ENCODE data around the gene IGFLR1.

The IGFLR1 gene

GRCh38 chr19:35754370-35755130 lies 12.3 kb upstream of the IGFLR1 start:
- no peak overlapping the region for H3K14ac ChIP-seq (ENCODE audit: low read length)
- peak overlapping the region; percentile 25 for H3K27ac ChIP-seq (ENCODE audit: low read depth, low read length)
- no peak for DNase-seq
- peaks cover 33 to 34% of the 10 kb centered on the region in 2 experiments for H3K4me1 ChIP-seq (ENCODE audit: control insufficient read depth in 1 of 2, insufficient read depth in 2 of 2, low read length in 2 of 2)
- no peak overlapping the region for H4K12ac ChIP-seq (ENCODE audit: low read depth, low read length)
- no peak overlapping the region for H2BK120ac ChIP-seq (ENCODE audit: insufficient read depth, low read length, poor library complexity)
- no peak overlapping the region for H2AFZ ChIP-seq (ENCODE audit: insufficient read depth, low read length, poor library complexity)
- H4K91ac ChIP-seq (ENCODE audit: low read depth, low read length): peak overlapping the region; percentile 23
- H3K23ac ChIP-seq (ENCODE audit: low read length): no peak overlapping the region
- no peak overlapping the region for H4K8ac ChIP-seq (ENCODE audit: low read depth, low read length)
- H3K79me2 ChIP-seq (ENCODE audit: control insufficient read depth, insufficient read depth, low read length, poor library complexity): peaks cover 8% of the 10 kb centered on the region
- H3K9me3 ChIP-seq (ENCODE audit: insufficient read depth, low read depth, low read length): peaks cover 4% of the 10 kb centered on the region
- no peak overlapping the region for H3K4me2 ChIP-seq (ENCODE audit: low read length)
- no peak overlapping the region for H3K4ac ChIP-seq (ENCODE audit: low read depth, low read length)
- WGBS (ENCODE audit: extremely low coverage, insufficient coverage, insufficient read length): no CpG with 5 or more reads among the region's 13 CpGs
- no peak overlapping the region for H3K9ac ChIP-seq (ENCODE audit: low read length)
- no peak overlapping the region for H2AK5ac ChIP-seq (ENCODE audit: low read length)
- no peak overlapping the region for H3K18ac ChIP-seq (ENCODE audit: low read length)
- no peak overlapping the region for H2BK12ac ChIP-seq (ENCODE audit: low read length)
- H3K79me1 ChIP-seq (ENCODE audit: low read length): peaks cover 30% of the 10 kb centered on the region
- no peak overlapping the region for H2BK5ac ChIP-seq (ENCODE audit: low read depth, low read length, poor library complexity)
- no peak overlapping the region for H3K4me3 ChIP-seq (ENCODE audit: low read depth, low read length)
- no peaks in the 10 kb centered on the region for H3K27me3 ChIP-seq (ENCODE audit: insufficient read depth, low read length)
- peaks cover 33 to 37% of the 10 kb centered on the region in 2 experiments for H3K36me3 ChIP-seq (ENCODE audit: control insufficient read depth in 1 of 2, insufficient read depth in 2 of 2, low read length in 2 of 2)

- Histone ChIP-seq H3K4me2 (ENCODE audit: low read length) (no peak overlapping the region), H3K4ac (ENCODE audit: low read depth, low read length) (no peak overlapping the region)
- WGBS (ENCODE audit: extremely low coverage, insufficient coverage, insufficient read length): no CpG with 5 or more reads among the region's 20 CpGs
These were observed 11.6 kb upstream of the IGFLR1 start for GRCh38 chr19:35753634-35754369.

GRCh38 chr19:35752746-35753350 lies 10.6 kb upstream of the IGFLR1 start:
- H2BK5ac ChIP-seq (ENCODE audit: low read depth, low read length, poor library complexity): no peak overlapping the region
- no peak overlapping the region for H3K18ac ChIP-seq (ENCODE audit: low read length)
- peaks cover 12% of the 10 kb centered on the region for H3K79me2 ChIP-seq (ENCODE audit: control insufficient read depth, insufficient read depth, low read length, poor library complexity)
- H3K4me2 ChIP-seq (ENCODE audit: low read length): no peak overlapping the region
- peaks cover 32 to 37% of the 10 kb centered on the region in 2 experiments for H3K36me3 ChIP-seq (ENCODE audit: control insufficient read depth in 1 of 2, insufficient read depth in 2 of 2, low read length in 2 of 2)
- no peak overlapping the region for H2BK12ac ChIP-seq (ENCODE audit: low read length)
- H3K4me3 ChIP-seq (ENCODE audit: low read depth, low read length): no peak overlapping the region
- no peak overlapping the region for H3K4ac ChIP-seq (ENCODE audit: low read depth, low read length)
- no CpG with 5 or more reads among the region's 20 CpGs for WGBS (ENCODE audit: extremely low coverage, insufficient coverage, insufficient read length)
- H2AFZ ChIP-seq (ENCODE audit: insufficient read depth, low read length, poor library complexity): no peak overlapping the region
- H3K14ac ChIP-seq (ENCODE audit: low read length): no peak overlapping the region
- peaks cover 4% of the 10 kb centered on the region for H3K9me3 ChIP-seq (ENCODE audit: insufficient read depth, low read depth, low read length)
- peaks cover 28 to 31% of the 10 kb centered on the region in 2 experiments for H3K4me1 ChIP-seq (ENCODE audit: control insufficient read depth in 1 of 2, insufficient read depth in 2 of 2, low read length in 2 of 2)
- H2BK120ac ChIP-seq (ENCODE audit: insufficient read depth, low read length, poor library complexity): no peak overlapping the region
- no peaks in the 10 kb centered on the region for H3K27me3 ChIP-seq (ENCODE audit: insufficient read depth, low read length)
- no peak overlapping the region for H4K91ac ChIP-seq (ENCODE audit: low read depth, low read length)
- no peak overlapping the region for H3K23ac ChIP-seq (ENCODE audit: low read length)
- H3K9ac ChIP-seq (ENCODE audit: low read length): no peak overlapping the region
- H3K79me1 ChIP-seq (ENCODE audit: low read length): peaks cover 28% of the 10 kb centered on the region
- DNase-seq: no peak
- H3K27ac ChIP-seq (ENCODE audit: low read depth, low read length): no peak overlapping the region
- no peak overlapping the region for H4K8ac ChIP-seq (ENCODE audit: low read depth, low read length)
- H4K12ac ChIP-seq (ENCODE audit: low read depth, low read length): no peak overlapping the region
- no peak overlapping the region for H2AK5ac ChIP-seq (ENCODE audit: low read length)

More at GRCh38 chr19:35753634-35754369, 11.6 kb upstream of the IGFLR1 start:
- H2BK5ac ChIP-seq (ENCODE audit: low read depth, low read length, poor library complexity): no peak overlapping the region
- no peak overlapping the region for H3K4me3 ChIP-seq (ENCODE audit: low read depth, low read length)
- no peak overlapping the region for H3K14ac ChIP-seq (ENCODE audit: low read length)
- no peak overlapping the region for H2BK120ac ChIP-seq (ENCODE audit: insufficient read depth, low read length, poor library complexity)
- no peak overlapping the region for H2AFZ ChIP-seq (ENCODE audit: insufficient read depth, low read length, poor library complexity)
- H4K91ac ChIP-seq (ENCODE audit: low read depth, low read length): no peak overlapping the region
- no peak overlapping the region for H4K8ac ChIP-seq (ENCODE audit: low read depth, low read length)
- H3K79me2 ChIP-seq (ENCODE audit: control insufficient read depth, insufficient read depth, low read length, poor library complexity): peaks cover 11% of the 10 kb centered on the region
- H2BK12ac ChIP-seq (ENCODE audit: low read length): no peak overlapping the region
- H3K27me3 ChIP-seq (ENCODE audit: insufficient read depth, low read length): no peaks in the 10 kb centered on the region
- H2AK5ac ChIP-seq (ENCODE audit: low read length): no peak overlapping the region
- peaks cover 29% of the 10 kb centered on the region for H3K79me1 ChIP-seq (ENCODE audit: low read length)
- no peak overlapping the region for H3K9ac ChIP-seq (ENCODE audit: low read length)
- H3K9me3 ChIP-seq (ENCODE audit: insufficient read depth, low read depth, low read length): peaks cover 4% of the 10 kb centered on the region
- H3K36me3 ChIP-seq (ENCODE audit: control insufficient read depth in 1 of 2, insufficient read depth in 2 of 2, low read length in 2 of 2): peaks cover 32 to 37% of the 10 kb centered on the region in 2 experiments
- no peak overlapping the region for H3K18ac ChIP-seq (ENCODE audit: low read length)
- no peak overlapping the region for H4K12ac ChIP-seq (ENCODE audit: low read depth, low read length)
- peaks cover 29 to 33% of the 10 kb centered on the region in 2 experiments for H3K4me1 ChIP-seq (ENCODE audit: control insufficient read depth in 1 of 2, insufficient read depth in 2 of 2, low read length in 2 of 2)
- DNase-seq: no peak
- H3K27ac ChIP-seq (ENCODE audit: low read depth, low read length): no peak overlapping the region
- no peak overlapping the region for H3K23ac ChIP-seq (ENCODE audit: low read length)

- Histone ChIP-seq H4K12ac (ENCODE audit: low read depth, low read length) (no peak overlapping the region), H3K4me1 (ENCODE audit: control insufficient read depth in 1 of 2, insufficient read depth in 2 of 2, low read length in 2 of 2) (peaks cover 27 to 31% of the 10 kb centered on the region in 2 experiments), H2AK5ac (ENCODE audit: low read length) (no peak overlapping the region), H3K23ac (ENCODE audit: low read length) (no peak overlapping the region), H4K91ac (ENCODE audit: low read depth, low read length) (no peak overlapping the region), H4K8ac (ENCODE audit: low read depth, low read length) (no peak overlapping the region), H3K9me3 (ENCODE audit: insufficient read depth, low read depth, low read length) (peaks cover 4% of the 10 kb centered on the region), H3K9ac (ENCODE audit: low read length) (no peak overlapping the region), H2BK120ac (ENCODE audit: insufficient read depth, low read length, poor library complexity) (no peak overlapping the region), H2BK12ac (ENCODE audit: low read length) (no peak overlapping the region), H3K18ac (ENCODE audit: low read length) (peak overlapping the region; percentile 63), H3K79me2 (ENCODE audit: control insufficient read depth, insufficient read depth, low read length, poor library complexity) (peaks cover 12% of the 10 kb centered on the region), H2BK5ac (ENCODE audit: low read depth, low read length, poor library complexity) (no peak overlapping the region), H3K4me3 (ENCODE audit: low read depth, low read length) (no peak overlapping the region), H3K36me3 (ENCODE audit: control insufficient read depth in 1 of 2, insufficient read depth in 2 of 2, low read length in 2 of 2) (peaks cover 32 to 37% of the 10 kb centered on the region in 2 experiments), H3K79me1 (ENCODE audit: low read length) (peaks cover 25% of the 10 kb centered on the region), H3K4me2 (ENCODE audit: low read length) (no peak overlapping the region), H3K27ac (ENCODE audit: low read depth, low read length) (no peak overlapping the region), H3K27me3 (ENCODE audit: insufficient read depth, low read length) (no peaks in the 10 kb centered on the region), H3K14ac (ENCODE audit: low read length) (no peak overlapping the region), H3K4ac (ENCODE audit: low read depth, low read length) (no peak overlapping the region), H2AFZ (ENCODE audit: insufficient read depth, low read length, poor library complexity) (no peak overlapping the region)
- DNase-seq: no peak
- WGBS (ENCODE audit: extremely low coverage, insufficient coverage, insufficient read length): no CpG with 5 or more reads among the region's 14 CpGs
These were observed 9.8 kb upstream of the IGFLR1 start for GRCh38 chr19:35751839-35752745.

Measured in trophoblast cell (in vitro differentiated cells and primary cell).